Loucy (cell line): ENCODE data around the gene FOXL1.

Experiments used
- H2AFZ ChIP-seq: fragments of 200-600 bp; sonication (generic); 2 replicates; pipeline ENCODE4 v1.6.0; 2016; ENCODE audit warnings: antibody characterized with exemption, mild to moderate bottlenecking, low read length, moderate library complexity
- H3F3A ChIP-seq: fragments of 200-600 bp; 2 replicates; pipeline ENCODE4 v1.6.0; 2016; ENCODE audit warnings: antibody characterized with exemption, low read depth, mild to moderate bottlenecking
- H3K27me3 ChIP-seq: fragments of 200-600 bp; sonication (generic); 2 replicates; pipeline ENCODE4 v1.6.1; 2014; ENCODE audit warnings: low read length, mild to moderate bottlenecking; ENCODE audit not compliant: insufficient read depth, poor library complexity, severe bottlenecking
- H3K36me3 ChIP-seq: fragments of 200-600 bp; sonication (generic); 2 replicates; pipeline ENCODE4 v1.6.1; 2016; ENCODE audit warnings: low read length; ENCODE audit not compliant: insufficient read depth
- H3K4me1 ChIP-seq: fragments of 200-600 bp; sonication (generic); 2 replicates; pipeline ENCODE4 v1.5.1; 2014; ENCODE audit warnings: low read length, mild to moderate bottlenecking; ENCODE audit not compliant: insufficient read depth, poor library complexity, severe bottlenecking
- H3K4me2 ChIP-seq: fragments of 200-600 bp; sonication (generic); 2 replicates; pipeline ENCODE4 v1.6.0; 2014; ENCODE audit warnings: antibody characterized with exemption, low read length, low read depth, mild to moderate bottlenecking; ENCODE audit not compliant: poor library complexity, severe bottlenecking
- H3K4me3 ChIP-seq: fragments of 200-600 bp; sonication (generic); 2 replicates; pipeline ENCODE4 v1.5.1; 2014; ENCODE audit warnings: low read length, mild to moderate bottlenecking, mixed read lengths; ENCODE audit not compliant: poor library complexity, severe bottlenecking
- H3K79me2 ChIP-seq: fragments of 200-600 bp; sonication (generic); 2 replicates; pipeline ENCODE4 v1.6.1; 2014; ENCODE audit warnings: low read length; ENCODE audit not compliant: insufficient read depth
- H3K9ac ChIP-seq: fragments of 200-600 bp; sonication (generic); 2 replicates; pipeline ENCODE4 v1.6.0; 2014; ENCODE audit warnings: mild to moderate bottlenecking, low read depth, low read length, moderate library complexity; ENCODE audit not compliant: poor library complexity, severe bottlenecking
- H3K9me2 ChIP-seq: fragments of 200-600 bp; sonication (generic); replicated peaks from 2 replicates; pipeline ENCODE4 v1.6.1; 2016; ENCODE audit warnings: low read depth, low read length, mixed read lengths
- H3K9me3 ChIP-seq: fragments of 200-600 bp; sonication (generic); 2 replicates; pipeline ENCODE4 v1.6.1; 2014; ENCODE audit warnings: mild to moderate bottlenecking, antibody characterized with exemption, low read length, low read depth; ENCODE audit not compliant: insufficient read depth
- H4K20me1 ChIP-seq: fragments of 200-600 bp; sonication (generic); 2 replicates; pipeline ENCODE4 v1.6.0; 2014; ENCODE audit warnings: antibody characterized with exemption, low read length, mild to moderate bottlenecking; ENCODE audit not compliant: insufficient read depth, poor library complexity, severe bottlenecking
- EZH2phosphoT487 ChIP-seq: fragments of 200-600 bp; IDR thresholded peaks from 2 replicates; pipeline ENCODE4 v1.6.1; 2018; ENCODE audit warnings: antibody characterized with exemption, mild to moderate bottlenecking, moderate library complexity, borderline replicate concordance
- TF ChIP-seq, protein P1 (sequence below): fragments of 200-600 bp; sonication (generic); conservative IDR thresholded peaks from 2 replicates; pipeline ENCODE4 v1.5.1; 2014; ENCODE audit warnings: mild to moderate bottlenecking, antibody characterized with exemption, low read length

FOXL1 gene

DNA sequence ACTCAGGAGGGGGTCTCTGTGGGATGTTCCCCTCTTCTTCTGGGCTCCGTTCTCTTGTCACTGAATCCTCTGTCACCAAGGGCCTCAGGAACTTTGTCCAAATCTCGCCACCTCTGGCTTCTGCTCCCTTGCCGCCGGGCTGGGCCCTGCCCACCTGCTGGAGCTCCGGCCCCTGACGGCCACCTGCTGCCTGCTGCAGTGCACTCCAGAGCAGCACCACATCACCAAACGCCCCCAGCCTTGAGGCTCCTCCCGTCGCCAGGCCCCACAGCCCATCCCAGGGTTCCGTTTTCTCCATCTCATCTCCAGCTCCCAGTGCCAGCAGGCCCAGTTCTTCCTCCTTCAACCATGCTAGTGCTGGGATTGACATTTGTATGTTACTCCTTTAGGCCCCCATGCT is 43.6 kb downstream of the FOXL1 start:
- no peaks in the 10 kb centered on the region for H3K27me3 ChIP-seq
- no peaks in the 10 kb centered on the region for H3K9me3 ChIP-seq
- H2AFZ ChIP-seq, result no peak overlapping the region
- no peaks in the 10 kb centered on the region for H3K79me2 ChIP-seq
- H3K9me2 ChIP-seq, result no peaks in the 10 kb centered on the region
- no peaks in the 10 kb centered on the region for H3F3A ChIP-seq
- H3K9ac ChIP-seq, result no peak overlapping the region
- no peaks in the 10 kb centered on the region for H4K20me1 ChIP-seq
- H3K4me1 ChIP-seq, result peaks cover 3% of the 10 kb centered on the region
- TF ChIP-seq, protein P1, sequence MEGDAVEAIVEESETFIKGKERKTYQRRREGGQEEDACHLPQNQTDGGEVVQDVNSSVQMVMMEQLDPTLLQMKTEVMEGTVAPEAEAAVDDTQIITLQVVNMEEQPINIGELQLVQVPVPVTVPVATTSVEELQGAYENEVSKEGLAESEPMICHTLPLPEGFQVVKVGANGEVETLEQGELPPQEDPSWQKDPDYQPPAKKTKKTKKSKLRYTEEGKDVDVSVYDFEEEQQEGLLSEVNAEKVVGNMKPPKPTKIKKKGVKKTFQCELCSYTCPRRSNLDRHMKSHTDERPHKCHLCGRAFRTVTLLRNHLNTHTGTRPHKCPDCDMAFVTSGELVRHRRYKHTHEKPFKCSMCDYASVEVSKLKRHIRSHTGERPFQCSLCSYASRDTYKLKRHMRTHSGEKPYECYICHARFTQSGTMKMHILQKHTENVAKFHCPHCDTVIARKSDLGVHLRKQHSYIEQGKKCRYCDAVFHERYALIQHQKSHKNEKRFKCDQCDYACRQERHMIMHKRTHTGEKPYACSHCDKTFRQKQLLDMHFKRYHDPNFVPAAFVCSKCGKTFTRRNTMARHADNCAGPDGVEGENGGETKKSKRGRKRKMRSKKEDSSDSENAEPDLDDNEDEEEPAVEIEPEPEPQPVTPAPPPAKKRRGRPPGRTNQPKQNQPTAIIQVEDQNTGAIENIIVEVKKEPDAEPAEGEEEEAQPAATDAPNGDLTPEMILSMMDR, result no peak
- TF ChIP-seq EZH2phosphoT487, result no peak
- no peaks in the 10 kb centered on the region for H3K36me3 ChIP-seq
- H3K4me2 ChIP-seq, result no peak overlapping the region
- H3K4me3 ChIP-seq, result no peak overlapping the region

DNA sequence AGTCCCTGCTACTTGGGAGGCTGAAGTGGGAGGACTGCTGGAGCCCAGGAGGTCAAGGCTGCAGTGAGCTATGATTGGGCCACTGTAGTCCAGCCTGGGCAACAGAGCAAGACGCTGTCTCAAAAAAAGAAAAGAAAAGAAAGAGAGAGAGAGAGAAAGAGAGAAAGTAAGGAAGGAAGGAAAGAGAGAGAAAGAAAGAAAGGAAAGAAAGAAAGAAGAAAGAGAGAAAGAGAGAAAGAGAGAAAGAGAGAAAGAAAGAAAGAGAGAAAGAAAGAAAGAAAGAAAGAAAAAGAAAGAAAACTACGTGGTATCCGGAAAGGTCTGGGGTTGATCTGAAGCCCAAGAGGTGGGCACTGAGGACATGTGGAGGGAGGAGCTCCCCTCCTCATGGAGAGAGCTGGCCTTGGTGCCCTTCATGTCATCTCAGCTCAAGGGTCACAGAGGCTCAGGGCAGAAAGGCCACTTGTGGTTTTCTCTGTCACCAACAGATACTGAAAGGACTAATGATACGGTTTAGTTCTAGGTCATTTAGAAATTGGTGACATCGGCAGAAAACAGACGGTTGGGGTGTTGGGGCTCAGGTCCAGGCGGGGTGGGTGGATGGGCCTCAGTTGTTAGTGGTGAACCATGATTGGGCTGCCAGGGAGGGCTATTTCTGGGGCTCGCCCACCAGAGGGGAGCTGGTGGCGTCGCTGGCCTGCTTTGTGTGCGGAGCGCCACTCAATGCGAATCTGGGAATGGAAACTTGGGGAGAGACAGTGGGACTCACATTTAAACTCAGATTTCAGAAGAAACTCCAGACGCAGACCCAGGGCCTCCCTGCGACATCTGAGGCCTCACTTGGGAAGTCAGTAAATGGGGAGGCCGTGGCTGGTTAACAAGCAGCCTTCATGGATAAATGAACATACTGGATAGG is 44.6 kb downstream of the FOXL1 start:
- Histone ChIP-seq H3K9me3 (no peaks in the 10 kb centered on the region), H4K20me1 (no peaks in the 10 kb centered on the region), H2AFZ (no peak overlapping the region), H3K9me2 (no peaks in the 10 kb centered on the region), H3K27me3 (no peaks in the 10 kb centered on the region), H3K36me3 (no peaks in the 10 kb centered on the region), H3K9ac (no peak overlapping the region), H3K4me1 (peaks cover 3% of the 10 kb centered on the region), H3K79me2 (no peaks in the 10 kb centered on the region), H3K4me3 (no peak overlapping the region), H3F3A (no peaks in the 10 kb centered on the region), H3K4me2 (no peak overlapping the region)
- TF ChIP-seq, protein P1, result no peak
- no peak for TF ChIP-seq EZH2phosphoT487

DNA sequence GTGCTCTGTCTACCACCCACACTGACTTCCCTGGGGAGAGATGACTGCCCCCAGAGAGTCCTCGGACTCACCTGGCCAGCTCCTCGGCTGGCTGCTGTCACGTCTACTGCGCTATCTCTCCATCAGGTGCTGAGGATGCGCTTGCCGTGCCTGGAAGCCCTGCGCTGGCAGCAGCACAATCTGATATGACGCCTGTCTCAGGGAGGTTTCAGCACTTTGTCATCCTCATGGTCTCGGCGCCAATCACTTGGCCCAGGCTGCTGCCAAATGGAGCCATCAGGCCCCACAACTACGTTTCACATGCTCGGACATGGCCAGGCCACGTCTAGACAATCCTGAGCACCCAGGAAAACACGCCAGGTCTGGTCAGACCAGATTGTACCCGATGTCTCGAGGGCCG is 46.7 kb downstream of the FOXL1 start:
- no peaks in the 10 kb centered on the region for H3K9me2 ChIP-seq

More for the DNA sequence above, 46.7 kb downstream of the FOXL1 start:
- H3F3A ChIP-seq, result no peaks in the 10 kb centered on the region
- no peak overlapping the region for H3K9ac ChIP-seq
- peaks cover under 1% of the 10 kb centered on the region for H3K4me1 ChIP-seq
- no peak overlapping the region for H2AFZ ChIP-seq
- H3K27me3 ChIP-seq, result no peaks in the 10 kb centered on the region
- TF ChIP-seq, protein P1, result no peak
- TF ChIP-seq EZH2phosphoT487, result no peak
- H4K20me1 ChIP-seq, result no peaks in the 10 kb centered on the region
- no peaks in the 10 kb centered on the region for H3K9me3 ChIP-seq
- H3K36me3 ChIP-seq, result no peaks in the 10 kb centered on the region
- H3K4me3 ChIP-seq, result no peak overlapping the region
- no peaks in the 10 kb centered on the region for H3K79me2 ChIP-seq
- H3K4me2 ChIP-seq, result no peak overlapping the region
